ENCODE measurements around the gene PNN.

Gene PNN

GRCh38 chr14:39173198-39173597 lies 1.9 kb upstream of the PNN start:
- Histone ChIP-seq H3K9me3 (ENCODE audit: insufficient read depth, low read depth, low read length) (no peaks in the 10 kb centered on the region), H3K4me3 (ENCODE audit: low read length, poor library complexity, severe bottlenecking) (no peak overlapping the region), H3K79me2 (ENCODE audit: insufficient read depth, low read length) (peaks cover 58% of the 10 kb centered on the region), H3K9ac (ENCODE audit: low read depth, low read length, poor library complexity, severe bottlenecking) (no peak overlapping the region), H3K27me3 (ENCODE audit: insufficient read depth, low read length, poor library complexity, severe bottlenecking) (no peaks in the 10 kb centered on the region), H3K4me1 (ENCODE audit: insufficient read depth, low read length, poor library complexity, severe bottlenecking) (peaks cover 46% of the 10 kb centered on the region), H2AFZ (ENCODE audit: low read length) (no peak overlapping the region), H3K36me3 (ENCODE audit: insufficient read depth, low read length) (peaks cover 18% of the 10 kb centered on the region), H4K20me1 (ENCODE audit: insufficient read depth, low read length, poor library complexity, severe bottlenecking) (peaks cover 36% of the 10 kb centered on the region), H3F3A (ENCODE audit: low read depth) (no peaks in the 10 kb centered on the region), H3K4me2 (ENCODE audit: low read depth, low read length, poor library complexity, severe bottlenecking) (no peak overlapping the region), H3K9me2 (replicated peaks; ENCODE audit: low read depth, low read length) (no peaks in the 10 kb centered on the region)
- TF ChIP-seq CTCF (conservative IDR thresholded peaks at IDR 0.05; ENCODE audit: low read length) (no peak), EZH2phosphoT487 (IDR thresholded peaks at IDR 0.05; ENCODE audit: borderline replicate concordance) (no peak)

- peak overlapping the region; percentile 61 for H2AFZ ChIP-seq (ENCODE audit: low read length)
- H4K20me1 ChIP-seq (ENCODE audit: insufficient read depth, low read length, poor library complexity, severe bottlenecking), result peaks cover 54% of the 10 kb centered on the region
- H3K4me1 ChIP-seq (ENCODE audit: insufficient read depth, low read length, poor library complexity, severe bottlenecking), result peaks cover 46% of the 10 kb centered on the region
- peaks cover 40% of the 10 kb centered on the region for H3K36me3 ChIP-seq (ENCODE audit: insufficient read depth, low read length)
- no peaks in the 10 kb centered on the region for H3K27me3 ChIP-seq (ENCODE audit: insufficient read depth, low read length, poor library complexity, severe bottlenecking)
- H3K9me2 ChIP-seq (replicated peaks; ENCODE audit: low read depth, low read length), result no peaks in the 10 kb centered on the region
- H3K79me2 ChIP-seq (ENCODE audit: insufficient read depth, low read length), result peaks cover 63% of the 10 kb centered on the region
- peak overlapping the region; percentile 97 for H3K9ac ChIP-seq (ENCODE audit: low read depth, low read length, poor library complexity, severe bottlenecking)
- TF ChIP-seq CTCF (conservative IDR thresholded peaks at IDR 0.05; ENCODE audit: low read length) (no peak), EZH2phosphoT487 (IDR thresholded peaks at IDR 0.05; ENCODE audit: borderline replicate concordance) (no peak)
- H3F3A ChIP-seq (ENCODE audit: low read depth), result no peaks in the 10 kb centered on the region
- peak overlapping the region; percentile 94 for H3K4me2 ChIP-seq (ENCODE audit: low read depth, low read length, poor library complexity, severe bottlenecking)
- peak overlapping the region; percentile 96 for H3K4me3 ChIP-seq (ENCODE audit: low read length, poor library complexity, severe bottlenecking)
- no peaks in the 10 kb centered on the region for H3K9me3 ChIP-seq (ENCODE audit: insufficient read depth, low read depth, low read length)
These were observed 600 bp downstream of the PNN start for GRCh38 chr14:39175445-39176262.

- 0 out of 2 replicates have a peak, but pooled peaks cover 3% of the 10 kb centered on the region for H3F3A ChIP-seq (ENCODE audit: low read depth)
- H3K36me3 ChIP-seq (ENCODE audit: insufficient read depth, low read length), result peaks cover 49% of the 10 kb centered on the region
- peak overlapping the region; percentile 96 for H3K4me3 ChIP-seq (ENCODE audit: low read length, poor library complexity, severe bottlenecking)
- H2AFZ ChIP-seq (ENCODE audit: low read length), result no peak overlapping the region
- H3K79me2 ChIP-seq (ENCODE audit: insufficient read depth, low read length), result peaks cover 71% of the 10 kb centered on the region
- peak overlapping the region; percentile 94 for H3K4me2 ChIP-seq (ENCODE audit: low read depth, low read length, poor library complexity, severe bottlenecking)
- no peaks in the 10 kb centered on the region for H3K27me3 ChIP-seq (ENCODE audit: insufficient read depth, low read length, poor library complexity, severe bottlenecking)
- no peaks in the 10 kb centered on the region for H3K9me2 ChIP-seq (replicated peaks; ENCODE audit: low read depth, low read length)
- TF ChIP-seq CTCF (conservative IDR thresholded peaks at IDR 0.05; ENCODE audit: low read length), result no peak
- peak overlapping the region; percentile 97 for H3K9ac ChIP-seq (ENCODE audit: low read depth, low read length, poor library complexity, severe bottlenecking)
- H3K9me3 ChIP-seq (ENCODE audit: insufficient read depth, low read depth, low read length), result no peaks in the 10 kb centered on the region
- H3K4me1 ChIP-seq (ENCODE audit: insufficient read depth, low read length, poor library complexity, severe bottlenecking), result peaks cover 46% of the 10 kb centered on the region
- H4K20me1 ChIP-seq (ENCODE audit: insufficient read depth, low read length, poor library complexity, severe bottlenecking), result peaks cover 62% of the 10 kb centered on the region
These were observed 1.5 kb downstream of the PNN start for GRCh38 chr14:39176263-39177167.
